AG08396 (cell line): ENCODE results near the gene LRRIQ1.
"Not testable (repeated sequence)": the region's sequence is repeated elsewhere in the genome, so short reads cannot be mapped to it uniquely, and the experiment has no call there.

Experiments used
- DNase-seq: peaks from one replicate; pipeline ENCODE4 v3.0.0; 2012; ENCODE audit warnings: low spot score, mixed read lengths

The LRRIQ1 gene

DNA sequence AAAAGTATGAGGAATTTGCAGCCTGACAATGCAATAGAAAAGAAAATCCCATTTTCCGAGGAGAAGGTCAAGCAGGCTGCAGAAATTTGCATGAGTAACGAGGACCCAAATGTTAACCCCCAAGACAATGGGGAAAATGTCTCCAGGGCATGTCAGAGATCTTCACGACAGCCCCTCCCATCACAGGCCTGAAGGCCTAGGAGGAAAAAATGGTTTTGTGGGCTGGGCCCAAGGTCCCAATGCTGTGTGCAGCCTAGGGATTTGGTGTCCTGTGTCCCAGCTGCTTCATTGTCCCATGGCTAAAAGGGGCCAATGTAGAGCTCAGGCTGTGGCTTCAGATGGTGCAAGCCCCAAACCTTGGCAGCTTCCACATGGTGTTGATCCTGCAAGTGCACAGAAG is 167.7 kb downstream of the LRRIQ1 start:
- DNase-seq = not testable (repeated sequence)

DNA sequence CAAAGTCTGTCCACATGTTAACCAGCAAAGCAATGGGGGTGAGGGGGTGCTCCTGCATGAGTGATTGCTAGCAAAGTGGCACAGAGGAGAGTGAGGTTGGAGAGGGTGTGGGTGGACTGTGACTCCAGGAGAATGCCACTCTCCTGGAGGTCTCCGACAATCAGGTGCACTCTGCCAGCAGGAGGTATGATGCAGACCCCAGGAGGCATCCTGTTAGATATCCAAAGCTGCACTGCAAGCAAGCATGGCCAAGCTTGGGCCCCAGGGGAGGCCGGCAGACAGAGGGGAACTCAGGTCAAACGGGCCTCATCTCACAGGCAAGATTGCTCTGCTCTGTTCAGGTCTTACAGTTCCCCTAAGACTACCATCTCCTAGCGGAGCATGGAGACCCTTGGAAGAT is 170.4 kb downstream of the LRRIQ1 start:
- no peak for DNase-seq

DNA sequence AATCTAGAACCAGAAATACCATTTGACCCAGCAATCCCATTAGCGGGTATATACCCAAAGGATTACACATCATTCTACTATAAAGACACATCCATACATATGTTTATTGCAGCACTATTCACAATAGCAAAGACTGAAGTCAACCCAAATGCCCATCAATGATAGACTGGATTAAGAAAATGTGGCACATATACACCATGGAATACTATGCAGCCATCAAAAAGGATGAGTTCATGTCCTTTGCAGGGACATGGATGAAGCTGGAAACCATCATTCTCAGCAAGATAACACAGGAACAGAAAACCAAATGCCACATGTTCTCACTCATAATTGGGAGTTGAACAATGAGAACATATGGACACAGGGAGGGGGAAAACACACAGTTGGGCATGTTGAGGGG is 188.2 kb downstream of the LRRIQ1 start:
- not testable (repeated sequence) for DNase-seq

DNA sequence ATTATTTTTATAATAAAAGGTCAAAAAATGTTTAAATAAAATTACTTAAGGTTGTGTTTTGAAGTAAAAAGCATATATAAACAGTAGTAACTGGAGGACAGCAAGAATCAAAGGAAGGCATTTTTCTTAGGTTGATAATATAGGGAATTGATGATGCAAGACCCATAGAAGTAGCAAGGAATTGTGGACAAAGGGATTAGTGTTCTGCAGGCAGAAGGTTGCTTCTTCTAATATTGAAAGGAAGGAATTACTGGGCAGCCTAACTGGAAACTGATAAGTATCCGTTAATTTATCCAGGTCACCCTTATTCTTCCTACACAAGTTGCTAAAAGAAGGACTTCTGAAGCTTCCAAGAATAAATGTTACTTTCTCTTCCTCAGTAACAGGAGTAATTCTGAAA is 189.3 kb downstream of the LRRIQ1 start:
- no peak for DNase-seq

DNA sequence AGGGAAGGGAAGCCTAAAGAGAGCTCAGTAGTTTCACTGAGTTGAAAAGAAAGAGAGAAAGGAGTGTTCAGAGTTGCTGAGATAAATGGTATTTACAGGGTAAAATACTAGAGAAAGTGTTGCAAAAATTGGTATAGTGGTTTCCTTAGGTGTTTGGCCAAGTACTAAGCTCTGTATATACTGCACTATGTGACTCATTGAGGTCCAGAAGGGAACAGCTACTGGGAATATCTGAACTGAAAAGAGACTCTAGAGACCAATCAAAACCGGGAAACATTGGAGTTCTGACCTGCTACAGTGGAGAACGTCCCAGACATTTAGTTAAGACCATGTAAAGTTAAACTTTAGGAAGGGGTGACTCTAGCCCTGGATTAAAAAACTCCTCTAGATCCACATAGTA is 201.2 kb downstream of the LRRIQ1 start:
- no peak for DNase-seq

DNA sequence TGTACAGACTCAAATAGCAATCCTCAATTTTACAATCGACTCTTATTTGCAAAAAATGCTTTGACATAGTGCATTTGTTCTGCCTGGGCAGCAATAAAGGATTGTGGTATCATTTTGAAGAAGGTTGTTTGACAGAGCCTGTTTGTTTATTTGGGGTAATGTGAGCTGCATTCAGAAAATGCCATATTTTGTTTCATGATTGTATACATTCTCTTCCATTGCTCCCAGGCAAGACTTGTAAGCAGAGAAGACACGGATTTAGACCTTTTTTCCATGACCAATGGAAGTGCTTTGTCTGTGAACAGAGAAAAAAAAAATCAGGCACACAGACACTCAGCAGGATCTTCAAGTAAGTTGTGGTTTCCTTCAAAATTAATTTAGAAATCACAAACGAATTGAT is 208.4 kb downstream of the LRRIQ1 start:
- DNase-seq = no peak

DNA sequence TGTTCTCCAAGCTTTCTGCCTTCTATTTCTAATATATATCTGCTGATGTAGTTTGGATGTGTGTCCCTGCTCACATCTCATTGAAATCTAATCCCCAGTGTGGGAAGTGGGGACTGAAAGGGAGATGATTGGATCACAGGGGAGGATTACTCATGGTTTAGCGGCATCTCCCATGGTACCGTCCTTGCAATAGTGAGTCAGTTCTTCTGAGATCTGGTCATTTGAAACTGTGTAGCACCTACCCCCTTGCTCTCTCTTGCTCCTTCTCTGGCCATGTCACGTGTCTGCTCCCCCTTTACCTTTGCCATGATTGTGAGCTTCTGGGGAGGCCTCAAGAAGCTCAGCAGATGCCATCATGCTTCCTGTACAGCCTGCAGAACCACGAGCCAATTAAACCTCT is 217.7 kb downstream of the LRRIQ1 start:
- no peak for DNase-seq

DNA sequence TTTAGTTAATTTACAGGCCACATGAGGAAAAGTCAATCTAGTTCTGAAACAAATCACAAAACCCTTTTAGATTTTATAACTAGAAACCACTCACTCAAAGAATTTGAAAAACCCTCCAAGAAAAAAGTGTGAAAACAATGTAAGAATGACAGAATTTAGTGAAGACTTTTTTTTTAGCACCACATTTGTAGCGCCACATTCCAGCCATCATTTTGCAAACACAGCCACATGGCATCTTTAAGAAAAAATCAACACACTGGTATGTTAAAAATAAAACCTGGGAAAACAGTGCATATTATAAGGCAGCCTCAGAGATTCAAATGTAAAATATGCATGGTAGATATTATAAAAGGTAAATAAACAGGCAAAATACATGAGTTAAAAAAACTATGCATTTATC is 221.5 kb downstream of the LRRIQ1 start:
- DNase-seq = no peak

DNA sequence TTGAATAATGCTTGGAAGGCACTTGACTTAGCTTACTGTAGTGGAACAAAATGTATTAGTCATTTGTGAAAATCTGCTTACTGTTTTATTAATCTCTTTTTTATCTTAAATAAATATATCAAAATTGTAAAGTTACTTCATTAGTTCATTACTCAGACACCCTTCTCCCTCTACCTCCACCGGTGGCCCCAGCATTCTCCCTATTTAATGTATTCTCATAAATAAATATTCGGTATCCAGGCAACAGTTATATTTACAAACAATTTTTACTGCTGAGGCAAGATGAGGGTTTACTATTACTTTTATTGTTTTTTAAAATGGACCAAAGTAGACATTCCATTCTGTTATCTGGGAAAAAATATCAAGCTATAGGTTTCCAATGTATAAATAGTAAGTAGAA is 224.3 kb downstream of the LRRIQ1 start:
- no peak for DNase-seq

DNA sequence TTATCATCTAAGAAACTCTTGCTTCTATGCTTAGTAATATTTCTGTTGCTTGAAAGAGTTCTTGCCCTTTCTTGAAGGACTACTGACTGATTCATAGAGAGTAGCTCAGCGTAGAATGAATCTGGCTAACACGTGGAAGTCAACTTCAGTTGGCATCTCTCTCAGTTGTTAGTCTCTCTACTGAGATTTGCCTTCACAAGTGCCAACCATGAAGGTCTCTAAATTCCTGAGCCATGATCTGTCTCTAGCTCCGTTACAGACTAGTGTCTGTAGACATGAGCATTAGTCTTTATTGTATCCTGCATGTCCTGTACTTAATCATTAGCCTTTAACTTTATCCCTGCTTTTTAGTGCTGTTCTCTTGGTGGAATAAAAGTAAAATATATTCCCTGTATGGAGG is 224.7 kb downstream of the LRRIQ1 start:
- DNase-seq = no peak

DNA sequence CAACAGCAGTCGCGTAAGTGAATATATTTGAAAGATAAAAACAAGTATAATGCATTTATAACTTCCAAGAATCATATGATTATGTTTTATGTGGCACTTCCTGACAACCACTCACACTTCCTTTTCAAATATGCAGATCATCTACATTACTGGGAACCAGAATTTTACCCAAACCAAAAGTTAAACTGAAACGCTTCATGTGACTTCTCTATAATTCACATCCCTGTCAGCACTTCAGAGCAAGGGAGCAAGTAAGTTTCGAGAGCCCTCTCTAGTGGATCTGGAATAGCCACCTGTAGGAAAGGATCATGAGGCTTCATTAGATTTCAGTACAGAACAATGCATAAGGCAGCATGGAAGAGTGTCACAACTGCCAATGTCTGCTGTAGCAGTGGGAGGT is 230.2 kb downstream of the LRRIQ1 start:
- no peak for DNase-seq

DNA sequence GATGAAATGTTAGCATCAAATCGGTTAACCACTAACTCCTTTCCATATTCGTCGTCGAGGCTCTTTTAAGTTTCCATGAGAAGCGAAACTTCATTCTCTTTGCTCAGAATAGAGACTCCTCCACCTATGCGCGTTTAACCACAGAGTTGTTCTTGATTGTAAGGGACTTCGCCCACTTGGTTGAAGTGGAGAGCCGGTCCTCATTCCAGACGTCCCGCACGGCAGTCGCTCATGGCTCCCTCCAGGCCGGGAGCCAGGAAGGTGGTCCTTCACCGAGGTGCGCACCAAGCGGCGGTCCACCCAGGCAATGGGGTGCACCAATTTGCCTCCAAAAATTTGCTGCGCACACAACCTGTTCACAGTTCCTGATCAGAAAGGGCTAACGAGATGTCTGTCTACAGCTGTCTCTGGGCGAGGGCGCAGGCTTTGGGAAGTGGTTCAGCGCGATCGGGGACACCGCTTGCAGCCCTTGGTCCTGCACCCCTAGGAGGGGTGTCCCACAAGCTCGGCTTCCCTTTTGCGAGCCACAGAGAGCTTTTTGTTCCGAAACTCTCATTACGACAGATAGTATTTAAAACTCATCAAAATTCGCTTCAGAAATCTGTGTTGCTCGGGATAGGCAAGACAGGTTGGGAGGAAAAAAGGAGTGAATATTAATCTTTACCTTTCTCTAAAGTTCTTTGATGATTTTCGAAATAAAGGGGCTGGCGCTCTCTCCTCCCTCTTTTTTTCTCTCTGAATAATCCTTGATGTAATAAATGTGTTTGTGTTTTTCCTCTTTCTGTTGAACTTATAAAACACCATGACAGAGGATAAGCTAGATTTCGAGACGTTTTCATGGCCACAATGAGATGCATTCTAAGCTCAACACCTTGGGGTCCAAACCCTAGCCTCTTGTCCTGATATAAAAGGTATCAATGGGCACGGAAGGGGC is 237.5 kb downstream of the LRRIQ1 start:
- no peak for DNase-seq

DNA sequence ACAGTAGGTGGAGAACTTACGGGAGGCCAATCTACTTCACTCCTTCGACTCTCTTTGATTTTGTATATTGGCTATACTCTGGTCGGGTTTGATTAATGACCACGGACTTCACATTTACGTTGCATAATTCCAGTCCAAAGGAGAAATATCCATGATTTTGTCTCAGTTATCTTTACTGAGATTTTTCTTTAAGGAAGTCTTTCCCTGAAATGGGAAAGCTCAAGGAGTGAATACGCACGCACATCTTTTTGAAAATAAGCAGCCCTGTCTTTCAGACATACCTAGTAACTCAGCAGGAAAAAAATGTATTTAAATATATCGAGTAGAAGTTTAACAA is 238.1 kb downstream of the LRRIQ1 start:
- DNase-seq = no peak

DNA sequence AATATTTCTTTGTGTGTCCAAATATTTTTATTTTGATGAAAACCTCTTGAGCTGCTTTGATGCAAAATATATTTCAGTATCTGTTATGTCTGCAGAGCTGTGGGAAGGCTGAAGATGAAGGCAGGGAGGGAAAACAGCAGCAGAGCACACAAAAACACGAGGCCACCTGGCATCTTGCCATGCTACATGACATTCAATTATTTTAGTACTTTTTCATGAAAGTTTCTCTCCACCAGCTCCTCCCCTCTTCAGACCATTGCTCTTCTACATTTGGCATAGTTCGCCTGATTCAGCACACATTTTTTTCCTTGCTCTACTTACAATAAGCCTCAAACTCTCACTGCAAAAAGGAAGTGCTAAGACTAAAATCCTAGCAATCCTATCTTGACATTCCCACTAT is 239.2 kb downstream of the LRRIQ1 start:
- DNase-seq = no peak

DNA sequence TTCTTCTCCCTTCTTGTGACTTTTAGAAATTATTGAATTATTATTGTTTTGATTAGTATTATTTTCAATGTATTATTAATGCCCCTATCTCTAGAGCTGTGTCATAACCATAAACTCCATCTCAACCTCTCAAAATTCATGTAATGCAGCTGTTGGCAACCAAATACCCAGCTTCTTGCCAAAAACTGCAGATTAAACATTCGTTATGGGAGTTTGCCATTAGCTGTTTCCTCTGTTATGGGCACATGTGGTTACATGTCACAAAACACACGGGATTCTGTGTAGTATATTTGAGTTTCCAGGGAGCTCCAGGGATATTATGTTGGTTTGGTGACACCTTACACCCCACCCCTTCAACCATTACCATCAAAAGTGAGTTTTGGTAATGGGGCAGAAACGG is 241.0 kb downstream of the LRRIQ1 start:
- no peak for DNase-seq

DNA sequence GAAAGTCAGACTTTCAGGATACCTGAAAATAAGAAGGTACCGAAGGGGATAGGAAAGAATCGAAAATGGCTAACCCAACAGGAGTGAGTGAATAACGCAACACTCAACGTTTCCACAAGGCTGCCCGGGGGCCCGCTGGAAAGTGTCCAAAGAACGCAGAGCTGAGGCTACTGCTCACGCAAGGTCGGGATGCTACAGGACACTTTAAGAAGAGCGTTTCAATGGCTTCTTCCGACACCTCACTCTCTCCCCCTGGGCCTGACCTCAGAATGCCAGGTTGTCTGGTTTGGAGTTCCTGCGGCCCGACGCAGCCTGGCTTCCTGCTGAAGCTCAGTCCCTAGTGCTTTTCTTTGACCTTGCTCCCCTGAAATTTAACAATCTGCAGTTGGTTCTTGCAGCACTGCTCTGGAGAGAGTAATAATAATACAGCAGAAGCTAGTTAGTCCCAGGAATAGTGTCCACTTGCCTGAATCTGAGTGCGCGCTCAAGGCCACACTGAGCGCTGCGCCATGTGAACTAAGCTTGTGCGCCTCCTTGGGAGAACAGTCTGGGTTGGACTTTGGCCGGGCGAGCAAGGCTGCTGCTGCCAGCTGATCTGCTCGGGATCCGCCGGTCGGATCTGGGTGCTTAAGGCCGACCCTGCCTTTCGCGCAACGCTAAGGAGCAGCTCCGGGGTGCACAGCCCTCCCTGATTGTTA is 241.9 kb downstream of the LRRIQ1 start:
- no peak for DNase-seq

DNA sequence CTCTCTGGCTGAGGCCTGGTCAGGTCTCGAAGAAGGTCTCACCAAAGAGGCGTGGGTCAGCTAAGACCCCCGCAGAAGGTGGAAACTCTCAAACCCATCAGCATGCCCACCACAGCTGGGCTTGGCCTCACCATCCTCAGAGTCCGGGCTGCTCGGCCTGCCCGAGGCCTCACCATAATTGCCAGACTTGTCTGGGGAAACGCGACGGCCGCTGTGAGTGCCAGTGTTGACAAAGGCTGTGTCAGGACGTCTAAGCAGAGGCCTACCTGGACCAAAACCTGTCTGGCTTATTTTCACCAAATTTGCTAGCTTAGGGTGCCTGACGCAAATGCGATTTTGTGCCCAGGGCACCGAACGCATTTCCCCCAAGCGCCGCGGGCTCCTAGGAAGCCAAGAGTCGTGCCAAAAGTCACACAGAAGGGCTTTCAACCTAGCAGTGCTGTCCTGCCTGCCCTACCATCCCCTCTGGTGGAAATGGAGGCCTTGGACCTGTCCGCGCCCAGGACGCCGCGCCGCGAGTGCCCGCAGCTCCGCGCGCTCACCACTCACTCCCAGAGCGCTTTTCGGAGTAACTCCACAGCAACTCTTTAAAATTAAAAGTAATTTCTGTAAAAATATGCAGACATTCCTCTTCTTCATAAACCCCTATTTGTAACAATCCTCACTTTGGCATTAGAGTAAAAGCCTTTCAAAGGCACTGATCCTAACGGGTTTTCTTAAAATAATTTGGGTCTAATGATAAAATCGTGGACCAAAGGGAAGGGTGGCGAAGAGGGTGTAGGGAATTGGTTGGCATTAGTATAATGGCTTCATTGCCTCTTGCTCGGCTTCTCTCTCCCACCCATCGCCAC is 242.7 kb downstream of the LRRIQ1 start:
- no peak for DNase-seq

DNA sequence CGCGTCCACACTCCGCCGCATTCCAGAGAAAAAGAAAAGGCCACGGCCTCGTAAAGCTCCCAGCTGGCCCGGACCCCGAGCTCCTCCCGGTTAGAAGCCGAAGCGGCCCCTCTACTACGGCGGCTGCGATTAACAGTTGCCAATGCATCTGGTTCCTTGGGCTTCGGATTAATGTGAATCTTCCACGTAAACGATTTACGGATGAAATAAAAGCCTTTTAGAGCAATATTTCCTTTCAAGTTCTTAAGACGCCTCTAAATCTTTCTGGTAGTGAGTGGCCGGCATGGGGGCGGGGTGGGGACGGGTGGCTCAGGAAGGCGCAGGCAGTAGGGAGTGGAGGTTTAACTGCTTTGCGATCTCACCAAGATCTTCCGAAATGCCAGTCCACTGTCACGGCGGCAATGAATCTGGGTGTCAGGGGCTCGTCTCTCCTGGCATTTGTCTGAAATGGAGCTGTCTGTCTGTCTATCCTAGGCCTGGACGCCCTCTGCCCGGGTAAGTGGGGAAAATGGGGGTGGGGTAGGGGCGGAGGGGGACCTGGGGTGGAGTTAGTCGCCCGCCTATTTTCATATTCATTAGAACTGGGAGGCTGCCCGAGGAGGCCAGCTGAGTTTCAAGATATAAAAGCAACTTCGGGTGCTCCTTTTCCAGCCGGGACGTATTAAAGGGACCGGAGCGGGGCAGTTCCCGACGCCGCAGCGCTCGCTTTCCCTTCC is 243.5 kb downstream of the LRRIQ1 start:
- DNase-seq = no peak

DNA sequence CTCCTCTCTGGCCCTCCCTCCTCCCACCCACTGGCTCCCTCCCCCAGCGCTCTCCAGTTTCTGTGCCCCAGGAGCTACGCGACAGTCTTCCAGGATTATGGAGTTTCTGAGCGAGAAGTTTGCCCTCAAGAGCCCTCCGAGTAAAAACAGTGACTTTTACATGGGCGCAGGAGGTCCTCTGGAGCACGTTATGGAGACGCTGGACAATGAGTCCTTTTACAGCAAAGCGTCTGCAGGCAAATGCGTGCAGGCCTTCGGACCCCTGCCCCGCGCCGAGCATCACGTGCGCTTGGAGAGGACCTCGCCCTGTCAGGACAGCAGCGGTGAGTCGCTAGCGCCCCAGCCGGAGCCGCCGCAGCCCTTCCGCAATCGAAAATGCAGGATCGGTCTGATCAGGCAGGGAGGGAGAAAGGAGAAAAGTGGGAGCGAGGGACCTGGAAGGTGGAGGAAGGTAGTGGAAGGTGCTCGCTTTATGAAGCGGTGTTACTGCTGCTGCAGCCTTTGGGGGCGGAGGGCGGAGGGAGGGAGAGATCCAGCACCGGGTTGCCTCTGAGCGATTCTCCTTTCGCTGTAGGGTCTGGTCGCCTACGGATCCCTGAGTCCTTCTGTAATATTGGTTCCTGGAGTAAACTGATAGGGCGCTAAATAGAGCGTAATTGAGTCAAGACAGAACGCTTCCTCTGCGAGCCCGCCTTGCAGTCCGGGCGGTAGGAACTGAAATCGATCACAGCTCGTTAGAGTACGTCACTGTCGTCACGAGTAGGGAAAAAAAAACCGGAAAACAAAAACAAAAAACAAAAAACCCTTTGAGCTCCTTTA is 244.2 kb downstream of the LRRIQ1 start, which contains the start of gene ALX1:
Gene ALX1, plus strand, starts transcription at position 56 of the 819 bp plus-strand sequence. Its CDS starts 42 bp downstream, at position 98.
- no peak for DNase-seq

DNA sequence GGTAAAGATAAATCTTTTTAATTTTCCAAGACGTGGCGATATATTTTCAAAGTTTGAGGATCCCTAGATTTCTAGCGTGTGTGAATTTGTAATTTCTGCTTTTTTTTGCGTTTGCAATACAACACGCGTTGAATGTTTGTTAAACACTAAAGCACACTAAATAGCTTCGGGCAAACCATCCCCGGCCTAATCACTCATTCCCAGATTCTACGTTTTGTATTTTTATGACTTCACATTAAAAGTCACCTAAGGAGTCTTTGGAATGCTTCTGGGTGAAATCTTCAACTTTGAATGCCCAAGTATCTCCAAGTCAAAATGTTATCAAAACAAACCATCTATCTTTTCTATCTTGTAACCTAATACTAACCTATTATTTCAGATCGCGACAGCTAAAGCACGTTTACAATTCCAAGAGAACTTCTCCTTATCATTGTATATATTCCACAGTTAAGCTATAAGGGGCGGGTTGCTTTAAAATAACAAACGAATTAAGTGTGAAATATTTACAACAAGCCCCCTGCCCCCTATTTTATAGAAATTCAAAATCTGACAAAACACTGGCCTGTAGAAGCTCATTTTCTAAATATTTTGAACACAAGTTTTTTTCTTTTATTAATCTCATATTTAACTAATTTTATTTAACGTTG is 245.0 kb downstream of the LRRIQ1 start:
- no peak for DNase-seq
